HG03097 (cell line): Measurements from ENCODE around the gene RPL34.

ENCODE experiments used
- ATAC-seq: cut with Tn5 transposase; IDR thresholded peaks from one replicate; pipeline ENCODE4 v1.9.1; 2021; ENCODE audit not compliant: unreplicated experiment, low FRiP score

Gene RPL34

DNA sequence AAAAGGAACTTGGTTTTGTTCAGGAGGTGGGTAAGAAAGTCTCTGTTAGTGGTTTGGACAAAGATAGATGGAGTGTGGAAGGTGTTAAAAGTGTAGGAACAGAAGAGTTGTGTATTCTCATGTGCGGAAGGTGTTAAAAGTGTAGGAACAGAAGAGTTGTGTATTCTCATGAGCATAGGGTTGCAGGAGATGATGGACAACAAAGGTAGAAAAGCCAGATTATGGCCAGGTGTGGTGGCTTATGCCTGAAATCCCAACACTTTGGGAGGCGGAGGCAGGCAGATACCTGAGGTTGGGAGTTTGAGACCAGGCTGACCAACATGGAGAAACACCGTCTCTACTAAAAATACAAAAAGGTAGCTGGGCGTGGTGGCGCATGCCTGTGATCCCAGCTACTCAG, 2.5 kb downstream of the RPL34 start:
- ATAC-seq: no peak

DNA sequence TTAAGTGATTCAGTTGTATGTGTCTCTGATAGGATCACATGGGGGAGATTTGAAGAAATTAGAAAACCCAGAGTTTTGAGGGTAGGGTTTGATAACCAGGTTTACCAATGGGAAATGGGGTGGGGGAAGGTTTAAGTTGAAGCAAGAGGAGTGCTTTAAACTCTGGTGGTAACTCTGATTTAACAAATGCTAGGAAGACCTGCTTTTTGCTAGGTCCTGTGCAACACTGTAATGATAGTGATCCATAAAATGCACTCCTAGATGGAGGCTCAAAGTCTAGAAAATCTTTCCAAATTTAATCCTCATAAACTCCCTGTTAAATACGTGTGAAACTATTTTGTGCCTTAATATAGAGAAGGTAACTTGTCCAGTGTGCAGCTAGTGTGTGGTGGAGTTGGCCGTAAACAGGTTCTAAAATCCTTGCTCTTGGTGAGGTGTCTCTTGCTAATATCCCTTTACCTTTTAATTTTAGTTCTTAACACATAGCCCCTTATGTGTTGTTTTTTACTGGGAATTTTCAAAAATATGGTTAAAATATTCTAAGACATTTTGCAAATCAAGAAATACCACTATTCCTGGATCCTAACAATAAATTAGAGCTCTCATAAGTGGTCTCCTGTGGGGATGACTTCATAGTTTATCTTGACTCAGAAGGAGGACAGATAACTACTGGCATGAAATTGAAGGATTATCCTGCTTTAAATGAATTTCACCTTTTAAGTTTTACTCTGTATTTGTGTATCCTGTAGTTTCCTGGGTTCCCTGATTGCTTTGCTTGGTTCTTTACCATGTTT, 4.1 kb downstream of the RPL34 start:
- no peak for ATAC-seq

- no peak for ATAC-seq
Measured at GRCh38 chr4:108626056-108626455, 5.7 kb downstream of the RPL34 start.

GRCh38 chr4:108628411-108628810, 8.0 kb downstream of the RPL34 start:
- no peak for ATAC-seq

DNA sequence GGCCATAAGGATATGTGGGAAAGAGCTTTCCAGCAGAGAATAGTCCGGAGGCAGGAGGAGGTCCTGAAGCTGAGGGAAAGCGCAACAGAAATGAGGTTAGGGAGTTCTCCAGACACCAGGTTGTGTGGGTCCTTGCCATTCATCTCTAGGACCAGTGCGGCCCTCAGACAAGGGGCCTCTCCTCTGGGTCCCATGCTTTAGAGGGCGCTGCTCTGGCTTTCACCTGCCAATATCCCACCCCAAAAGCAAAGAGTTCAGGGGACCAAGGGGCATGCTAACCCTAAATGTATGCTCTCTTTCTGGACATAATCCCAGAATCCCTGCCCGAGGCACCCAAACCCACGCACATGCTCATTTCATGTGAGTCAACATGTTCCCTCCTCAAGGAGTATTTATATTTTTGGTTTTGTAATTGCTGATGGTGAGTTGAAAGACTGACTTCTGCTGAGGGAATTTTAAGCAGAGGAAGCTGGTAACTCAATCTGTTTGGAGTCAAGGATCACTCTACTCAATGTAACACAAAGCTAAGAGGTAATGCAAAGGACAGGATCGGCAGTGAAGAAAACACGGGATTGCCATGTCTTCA, 14.8 kb downstream of the RPL34 start:
- no peak for ATAC-seq

- no peak for ATAC-seq
Measured at GRCh38 chr4:108636246-108636645, 15.9 kb downstream of the RPL34 start.

GRCh38 chr4:108637856-108638255, 17.5 kb downstream of the RPL34 start:
- ATAC-seq: no peak

DNA sequence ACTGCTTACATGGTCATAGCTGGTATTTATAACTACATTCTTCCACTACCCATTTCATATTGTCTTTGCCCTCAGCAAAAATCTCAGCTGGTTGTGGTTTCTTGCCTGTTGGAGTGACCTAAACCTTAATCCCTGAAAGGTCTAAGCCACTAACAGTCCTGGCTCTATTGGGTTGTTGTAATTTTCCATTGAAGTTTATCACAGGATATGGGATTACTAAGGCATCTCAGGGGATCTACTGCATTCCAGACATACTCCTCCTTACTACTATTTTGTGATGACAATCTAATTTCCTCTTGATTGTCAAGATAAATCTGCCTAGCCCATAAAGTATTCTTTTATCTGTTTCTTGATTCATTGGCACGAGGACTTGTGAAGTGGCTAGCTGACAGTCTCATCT, 23.9 kb downstream of the RPL34 start:
- no peak for ATAC-seq

DNA sequence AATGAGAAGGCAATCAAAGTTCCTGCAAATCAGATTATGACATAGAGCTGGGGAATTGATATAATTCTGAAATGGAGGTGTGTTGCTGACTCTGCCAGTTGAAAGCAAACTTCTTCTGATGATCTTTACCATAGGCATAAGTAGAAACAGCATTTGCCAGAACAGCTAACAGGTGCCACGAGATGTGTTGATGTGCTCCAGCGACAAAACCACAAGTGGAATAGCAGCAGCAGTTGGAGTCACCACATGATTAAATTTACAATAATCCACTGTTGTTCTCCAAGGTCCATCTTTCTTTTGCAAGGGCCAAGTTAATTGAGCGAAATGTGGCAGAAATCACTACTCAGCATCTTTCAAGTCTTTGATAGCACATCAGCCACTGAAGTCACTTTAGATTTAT, 26.3 kb downstream of the RPL34 start:
- ATAC-seq: no peak

GRCh38 chr4:108649863-108650211, 29.5 kb downstream of the RPL34 start:
- peak; percentile 16 for ATAC-seq

- peak; percentile 89 for ATAC-seq
Measured at GRCh38 chr4:108650212-108651013, 30.0 kb downstream of the RPL34 start, which contains the start of gene OSTC. Gene OSTC, plus strand, starts transcription at chr4:108650599. Its CDS starts 57 bp downstream, at chr4:108650656.

DNA sequence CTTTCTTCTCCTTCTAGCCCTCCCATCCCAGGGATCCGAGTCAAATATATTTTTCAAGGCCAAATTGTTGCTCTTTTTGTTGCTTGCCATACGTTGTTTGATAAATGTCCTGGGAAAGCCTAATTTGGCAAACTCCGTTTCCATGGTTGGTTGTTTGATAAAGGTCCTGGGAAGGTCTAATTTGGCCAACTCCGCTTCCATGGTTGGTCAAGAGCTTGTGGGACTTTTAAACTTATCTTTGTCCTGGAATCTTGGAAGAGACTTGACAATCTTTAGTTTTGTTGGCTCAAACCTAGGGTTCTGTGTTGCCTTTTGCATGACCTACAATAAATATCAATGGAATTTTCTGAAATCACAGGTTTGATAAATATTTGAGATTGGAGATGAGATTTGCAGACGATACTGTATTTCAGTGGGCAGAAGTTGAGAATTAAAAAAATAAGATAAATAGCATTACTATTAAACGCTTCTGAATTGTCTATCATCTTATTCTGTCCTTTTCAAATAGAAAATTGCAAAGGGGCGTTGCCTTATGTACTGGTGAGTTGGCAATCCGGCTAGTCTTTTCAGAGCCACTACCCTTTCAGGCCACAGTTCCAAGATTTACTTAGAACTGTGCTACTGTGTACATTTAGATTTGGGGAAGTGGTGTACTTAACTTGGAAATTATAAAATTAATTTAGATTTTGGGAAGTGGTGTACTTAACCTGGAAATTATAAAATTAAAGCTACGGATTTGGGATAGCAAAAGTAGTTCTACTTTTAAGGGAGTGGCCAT, 30.8 kb downstream of the RPL34 start:
- no peak for ATAC-seq

DNA sequence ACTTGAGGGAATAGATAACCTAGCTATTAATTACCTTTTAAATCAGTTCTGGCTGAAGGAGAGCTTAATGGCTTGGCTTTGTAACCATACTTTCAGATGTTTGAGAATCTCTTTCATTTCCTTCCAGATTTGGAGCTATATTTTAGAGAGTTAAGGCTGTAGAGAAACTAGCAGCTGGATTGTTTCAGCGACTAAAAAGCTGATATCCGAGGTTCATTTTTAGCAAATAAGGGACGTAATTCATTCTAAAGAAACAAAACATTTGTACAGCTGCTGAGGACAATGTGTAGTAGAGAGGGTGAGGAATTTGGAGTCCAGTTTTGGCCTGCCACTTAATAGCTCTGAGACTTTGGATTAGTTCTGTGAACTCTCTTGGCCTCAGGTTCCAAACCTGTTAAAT, 42.3 kb downstream of the RPL34 start:
- no peak for ATAC-seq

DNA sequence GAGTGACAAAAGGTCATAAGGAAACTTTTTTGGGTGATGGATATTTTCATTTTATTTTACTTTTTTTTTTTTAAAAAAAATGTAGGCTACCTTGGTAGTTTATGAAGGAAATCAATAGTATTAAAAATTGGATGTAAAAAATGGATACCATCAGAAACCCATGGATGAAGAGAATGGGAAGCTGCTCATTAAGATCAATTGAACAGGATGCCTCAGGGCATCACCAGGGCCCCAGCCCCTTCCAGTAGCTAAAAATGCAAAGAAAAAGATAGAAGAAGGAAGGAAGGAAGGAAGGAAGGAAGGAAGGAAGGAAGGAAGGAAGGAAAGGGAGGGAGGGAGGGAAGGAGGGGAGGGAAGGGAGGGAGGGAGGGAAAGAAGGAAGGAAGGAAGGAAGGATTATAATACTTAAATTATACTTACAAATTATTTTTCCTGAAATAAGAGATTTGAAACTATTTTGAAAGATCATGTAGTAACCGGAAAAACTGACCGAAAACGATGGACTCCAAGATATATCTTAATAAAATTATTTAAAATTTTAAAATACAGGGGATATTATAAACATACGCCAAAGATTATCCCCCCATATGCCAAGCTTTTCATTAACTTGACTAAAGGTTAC, 54.1 kb downstream of the RPL34 start:
- no peak for ATAC-seq
